H9 (cell line): ENCODE results near the gene TM7SF3. TPM values are rescaled to one million over a fixed set of nuclear protein-coding genes. Genes with fewer than 3 reads are reported as not detected.

Experiments used
- DNase-seq: peaks from one replicate; pipeline ENCODE4 v3.0.0-alpha.2; 2017
- H2AFZ ChIP-seq: one replicate; pipeline ENCODE4 v1.6.1; 2013; ENCODE audit warnings: mild to moderate bottlenecking, low read length, control low read depth, moderate library complexity
- H2AK5ac ChIP-seq: 2 replicates; pipeline ENCODE4 v1.6.1; 2013; ENCODE audit warnings: low read length, control low read depth, mixed read lengths; ENCODE audit not compliant: insufficient read length
- H2BK120ac ChIP-seq: one replicate; pipeline ENCODE4 v1.6.1; 2013; ENCODE audit warnings: low read depth, mild to moderate bottlenecking, low read length, control low read depth, inconsistent platforms; ENCODE audit not compliant: poor library complexity, severe bottlenecking
- H2BK12ac ChIP-seq: 2 replicates; pipeline ENCODE4 v1.6.1; 2013; ENCODE audit warnings: low read length, control low read depth, mixed read lengths, low read depth; ENCODE audit not compliant: insufficient read length
- H2BK15ac ChIP-seq: 2 replicates; pipeline ENCODE4 v1.6.1; 2013; ENCODE audit warnings: low read depth, low read length, control low read depth
- H2BK20ac ChIP-seq: one replicate; pipeline ENCODE4 v1.6.1; 2013; ENCODE audit warnings: low read depth, mild to moderate bottlenecking, low read length, control low read depth, inconsistent platforms; ENCODE audit not compliant: poor library complexity, severe bottlenecking
- H2BK5ac ChIP-seq: 2 replicates; pipeline ENCODE4 v1.6.1; 2013; ENCODE audit warnings: low read length, control low read depth, mixed read lengths; ENCODE audit not compliant: insufficient read length
- H3K14ac ChIP-seq: 2 replicates; pipeline ENCODE4 v1.6.1; 2013; ENCODE audit warnings: low read length, control low read depth; ENCODE audit not compliant: insufficient read depth
- H3K18ac ChIP-seq: 2 replicates; pipeline ENCODE4 v1.6.1; 2013; ENCODE audit warnings: low read depth, mild to moderate bottlenecking, mixed read lengths, low read length, control low read depth; ENCODE audit not compliant: insufficient read length
- H3K23ac ChIP-seq: 2 replicates; pipeline ENCODE4 v1.6.1; 2013; ENCODE audit warnings: low read length, control low read depth, mixed read lengths, low read depth; ENCODE audit not compliant: insufficient read length
- H3K23me2 ChIP-seq: 2 replicates; pipeline ENCODE4 v1.6.1; 2013; ENCODE audit warnings: low read depth, mild to moderate bottlenecking, mixed read lengths, low read length, control low read depth; ENCODE audit not compliant: insufficient read length, poor library complexity, severe bottlenecking
- H3K27ac ChIP-seq: 2 replicates; pipeline ENCODE4 v1.5.1; 2013; ENCODE audit warnings: low read length, control low read depth, mixed read lengths, low read depth; ENCODE audit not compliant: insufficient read length
- H3K27me3 ChIP-seq: 2 replicates; pipeline ENCODE4 v1.6.1; 2013; ENCODE audit warnings: low read length, control low read depth, inconsistent platforms; ENCODE audit not compliant: insufficient read depth
- H3K4ac ChIP-seq: 2 replicates; pipeline ENCODE4 v1.6.1; 2013; ENCODE audit warnings: low read depth, mild to moderate bottlenecking, control low read depth, inconsistent platforms, low read length, moderate library complexity
- H3K4me1 ChIP-seq: 2 replicates; pipeline ENCODE4 v1.6.1; 2013; ENCODE audit warnings: low read length, control low read depth, inconsistent platforms; ENCODE audit not compliant: insufficient read depth
- H3K4me2 ChIP-seq: 2 replicates; pipeline ENCODE4 v1.6.1; 2013; ENCODE audit warnings: low read length, control low read depth, mixed read lengths; ENCODE audit not compliant: insufficient read length, insufficient read depth
- H3K56ac ChIP-seq: 2 replicates; pipeline ENCODE4 v1.6.1; 2013; ENCODE audit warnings: low read depth, mild to moderate bottlenecking, mixed read lengths, low read length, control low read depth; ENCODE audit not compliant: insufficient read length
- H3K79me1 ChIP-seq: 2 replicates; pipeline ENCODE4 v1.6.1; 2013; ENCODE audit warnings: low read depth, mild to moderate bottlenecking, moderate library complexity, low read length, control low read depth, inconsistent platforms; ENCODE audit not compliant: insufficient read depth, poor library complexity, severe bottlenecking
- H3K79me2 ChIP-seq: 2 replicates; pipeline ENCODE4 v1.6.1; 2013; ENCODE audit warnings: low read length, control low read depth, inconsistent platforms; ENCODE audit not compliant: insufficient read depth
- H3K9ac ChIP-seq: 2 replicates; pipeline ENCODE4 v1.6.1; 2013; ENCODE audit warnings: low read length, control low read depth, mixed read lengths; ENCODE audit not compliant: insufficient read length; ENCODE audit errors: extremely low read depth
- H3K9me3 ChIP-seq: one replicate; pipeline ENCODE4 v1.6.1; 2013; ENCODE audit warnings: low read depth, low read length, inconsistent platforms; ENCODE audit not compliant: control insufficient read depth
- H3T11ph ChIP-seq: one replicate; pipeline ENCODE4 v1.6.1; 2013; ENCODE audit warnings: mild to moderate bottlenecking, low read length, control low read depth, inconsistent platforms
- H4K20me1 ChIP-seq: one replicate; pipeline ENCODE4 v1.6.1; 2013; ENCODE audit not compliant: control insufficient read depth, insufficient read length, insufficient read depth
- H4K5ac ChIP-seq: 2 replicates; pipeline ENCODE4 v1.6.1; 2013; ENCODE audit warnings: low read depth, mild to moderate bottlenecking, mixed read lengths, low read length, control low read depth; ENCODE audit not compliant: insufficient read length
- H4K8ac ChIP-seq: replicated peaks from 2 replicates; pipeline ENCODE4 v1.6.1; 2013; ENCODE audit warnings: low read length, control low read depth, mixed read lengths, low read depth; ENCODE audit not compliant: insufficient read length
- H4K91ac ChIP-seq: 2 replicates; pipeline ENCODE4 v1.6.1; 2013; ENCODE audit warnings: low read depth, mild to moderate bottlenecking, moderate library complexity, mixed read lengths, low read length, control low read depth; ENCODE audit not compliant: insufficient read length
- H3K27ac Mint-ChIP-seq, 3 experiments: 2 replicates in 2 of 3; 3 replicates in 1 of 3; pipeline ENCODE4 v1.8.0; 2020 to 2021; ENCODE audit warnings: mixed read lengths in 3 of 3, mild to moderate bottlenecking in 1 of 3, moderate library complexity in 1 of 3
- H3K27me3 Mint-ChIP-seq: 2 replicates; pipeline ENCODE4 v1.8.0; 2021; ENCODE audit warnings: low read depth, mild to moderate bottlenecking, moderate library complexity, mixed read lengths
- H3K36me3 Mint-ChIP-seq, 3 experiments: 2 replicates in 2 of 3; 3 replicates in 1 of 3; pipeline ENCODE4 v1.8.0; 2020 to 2021; ENCODE audit warnings: low read depth in 3 of 3, mixed read lengths in 3 of 3; ENCODE audit not compliant: insufficient read depth in 1 of 3
- H3K4me1 Mint-ChIP-seq, 2 experiments: 2 replicates each; pipeline ENCODE4 v1.8.0; 2020; ENCODE audit warnings: mixed read lengths in 2 of 2
- H3K4me3 Mint-ChIP-seq, 2 experiments: 2 replicates in 1 of 2; 3 replicates in 1 of 2; pipeline ENCODE4 v1.8.0; 2020 to 2021; ENCODE audit warnings: mild to moderate bottlenecking in 2 of 2, mixed read lengths in 2 of 2, moderate library complexity in 1 of 2
- H3K9me3 Mint-ChIP-seq, 2 experiments: 2 replicates in 1 of 2; 3 replicates in 1 of 2; pipeline ENCODE4 v1.8.0; 2020; ENCODE audit warnings: mild to moderate bottlenecking in 2 of 2, mixed read lengths in 2 of 2, moderate library complexity in 1 of 2
- WGBS: extraction: QIAGEN DNeasy Blood & Tissue Kit; methylation state at CpG from one replicate; pipeline ENCODE4 v1.1.7; 2013; ENCODE audit warnings: missing lambda C conversion rate, low lambda C conversion rate, mixed read lengths; ENCODE audit not compliant: insufficient read length; ENCODE audit errors: extremely low coverage; 5-methylcytosine and 5-hydroxymethylcytosine counted together
- total RNA-seq: library from RNA; stranded (reverse); gene quantifications from 2 replicates; pipeline ENCODE4 v1.2.1, GENCODE V29; 2021
- TF ChIP-seq, protein P1 (sequence below): fragments of 200-600 bp; sonication (generic); conservative IDR thresholded peaks from 3 replicates; pipeline ENCODE4 v1.8.0; 2021; ENCODE audit warnings: antibody characterized with exemption, mild to moderate bottlenecking

The TM7SF3 gene
- total RNA-seq, 1 experiment from 2014 or later: 74.9 TPM

DNA sequence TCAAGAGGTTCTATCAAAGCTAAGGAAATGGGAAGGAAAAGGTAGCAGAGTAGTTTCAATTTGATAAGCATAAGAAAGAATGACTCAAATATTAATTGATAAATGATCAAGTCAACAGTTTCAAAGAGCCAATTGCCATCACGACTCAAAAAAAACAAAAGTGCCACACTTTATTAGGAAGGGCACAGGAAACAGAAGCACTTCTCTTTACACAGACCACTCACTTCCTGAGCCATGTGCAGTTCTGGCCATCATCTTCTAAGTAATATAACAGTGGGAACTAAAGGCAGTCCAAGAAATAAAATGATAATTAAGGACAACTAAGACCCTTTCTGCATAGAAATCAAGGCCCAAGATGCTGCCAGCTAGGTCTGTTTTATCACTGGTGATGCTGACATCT lies 13.2 kb downstream of the TM7SF3 start:
- Histone ChIP-seq H4K20me1 (no peaks in the 10 kb centered on the region), H3K27ac (no peak overlapping the region), H2AK5ac (no peak overlapping the region), H2BK5ac (no peak overlapping the region), H4K91ac (no peak overlapping the region), H3K23me2 (no peaks in the 10 kb centered on the region), H3K27me3 (no peaks in the 10 kb centered on the region), H3K4me2 (no peak overlapping the region), H3K23ac (no peak overlapping the region), H4K8ac (no peak overlapping the region), H2AFZ (no peak overlapping the region), H3K4ac (no peak overlapping the region), H4K5ac (no peak overlapping the region), H3T11ph (no peak overlapping the region), H2BK20ac (no peak overlapping the region), H3K79me1 (peaks cover 5% of the 10 kb centered on the region), H3K9me3 (no peaks in the 10 kb centered on the region), H3K4me1 (peaks cover 2% of the 10 kb centered on the region; the same call in 1 of the 2 replicates), H3K18ac (no peak overlapping the region), H2BK12ac (no peak overlapping the region), H3K9ac (no peak overlapping the region), H3K14ac (no peak overlapping the region), H3K79me2 (peaks cover 4% of the 10 kb centered on the region), H2BK120ac (no peak overlapping the region), H3K56ac (no peak overlapping the region), H2BK15ac (no peak overlapping the region)
- Mint-ChIP-seq H3K27me3 (no peaks in the 10 kb centered on the region), H3K4me3 (no peak overlapping the region), H3K27ac (peak overlapping the region in 1 of 3 experiments; percentile 60; a peak in 2 of 7 replicates), H3K36me3 (peaks cover 6 to 32% (median 22%) of the 10 kb centered on the region in 3 experiments; a peak in 5 of 7 replicates), H3K9me3 (no peaks in the 10 kb centered on the region), H3K4me1 (peaks cover 6 to 13% of the 10 kb centered on the region in 2 experiments)
- DNase-seq: no peak
- whole genome bisulfite sequencing: no CpG with 5 or more reads among the region's 1 CpG
- TF ChIP-seq, protein P1, sequence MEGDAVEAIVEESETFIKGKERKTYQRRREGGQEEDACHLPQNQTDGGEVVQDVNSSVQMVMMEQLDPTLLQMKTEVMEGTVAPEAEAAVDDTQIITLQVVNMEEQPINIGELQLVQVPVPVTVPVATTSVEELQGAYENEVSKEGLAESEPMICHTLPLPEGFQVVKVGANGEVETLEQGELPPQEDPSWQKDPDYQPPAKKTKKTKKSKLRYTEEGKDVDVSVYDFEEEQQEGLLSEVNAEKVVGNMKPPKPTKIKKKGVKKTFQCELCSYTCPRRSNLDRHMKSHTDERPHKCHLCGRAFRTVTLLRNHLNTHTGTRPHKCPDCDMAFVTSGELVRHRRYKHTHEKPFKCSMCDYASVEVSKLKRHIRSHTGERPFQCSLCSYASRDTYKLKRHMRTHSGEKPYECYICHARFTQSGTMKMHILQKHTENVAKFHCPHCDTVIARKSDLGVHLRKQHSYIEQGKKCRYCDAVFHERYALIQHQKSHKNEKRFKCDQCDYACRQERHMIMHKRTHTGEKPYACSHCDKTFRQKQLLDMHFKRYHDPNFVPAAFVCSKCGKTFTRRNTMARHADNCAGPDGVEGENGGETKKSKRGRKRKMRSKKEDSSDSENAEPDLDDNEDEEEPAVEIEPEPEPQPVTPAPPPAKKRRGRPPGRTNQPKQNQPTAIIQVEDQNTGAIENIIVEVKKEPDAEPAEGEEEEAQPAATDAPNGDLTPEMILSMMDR: no peak
